Lower leg skin (tissue), 4 donors: Measurements from ENCODE around the gene TBC1D24. TPM values are rescaled to one million over a fixed set of nuclear protein-coding genes. Genes with fewer than 3 reads are reported as not detected.

Experiments used
- DNase-seq, 2 donors: peaks; one replicate each; pipeline ENCODE4 v3.0.0-alpha.2; 2019; ENCODE audit warnings: low spot score in 2 of 2
- H3K4me3 ChIP-seq: fragments of 200-600 bp; sonication (generic); 2 replicates; pipeline ENCODE4 v1.5.1; 2017; ENCODE audit warnings: mild to moderate bottlenecking, low read depth; ENCODE audit not compliant: poor library complexity, severe bottlenecking
- CTCF ChIP-seq, 3 donors: fragments of 450-650 bp; IDR thresholded peaks; one replicate each; pipeline ENCODE4 v1.5.1; 2016; ENCODE audit warnings: antibody characterized with exemption in 3 of 3, mild to moderate bottlenecking in 3 of 3, moderate library complexity in 2 of 3
- POLR2A ChIP-seq, 2 donors: fragments of 450-650 bp; IDR thresholded peaks; one replicate each; pipeline ENCODE4 v1.6.1; 2016 to 2017; ENCODE audit warnings: antibody characterized with exemption in 2 of 2, mild to moderate bottlenecking in 1 of 2, moderate library complexity in 1 of 2
- WGBS, 2 donors: methylation state at CpG; one replicate each; pipeline ENCODE4 v1.1.5; 2018; 5-methylcytosine and 5-hydroxymethylcytosine counted together
- intact Hi-C: fragments of 100-400 bp; cut with DNase I; formaldehyde crosslinking; loops from one replicate; pipeline ENCODE4 v1.15.0; 2023; ENCODE audit warnings: low total_unique reads
- total RNA-seq, 4 donors: library from RNA; depleted of rRNA; stranded (reverse); fragments of >200 nt; gene quantifications; one replicate each; pipeline ENCODE4 v1.1.0, GENCODE V29; 2016

TBC1D24 gene
- total RNA-seq: 10 to 100 TPM; 12.1 to 19.1 (median 15.3) TPM

DNA sequence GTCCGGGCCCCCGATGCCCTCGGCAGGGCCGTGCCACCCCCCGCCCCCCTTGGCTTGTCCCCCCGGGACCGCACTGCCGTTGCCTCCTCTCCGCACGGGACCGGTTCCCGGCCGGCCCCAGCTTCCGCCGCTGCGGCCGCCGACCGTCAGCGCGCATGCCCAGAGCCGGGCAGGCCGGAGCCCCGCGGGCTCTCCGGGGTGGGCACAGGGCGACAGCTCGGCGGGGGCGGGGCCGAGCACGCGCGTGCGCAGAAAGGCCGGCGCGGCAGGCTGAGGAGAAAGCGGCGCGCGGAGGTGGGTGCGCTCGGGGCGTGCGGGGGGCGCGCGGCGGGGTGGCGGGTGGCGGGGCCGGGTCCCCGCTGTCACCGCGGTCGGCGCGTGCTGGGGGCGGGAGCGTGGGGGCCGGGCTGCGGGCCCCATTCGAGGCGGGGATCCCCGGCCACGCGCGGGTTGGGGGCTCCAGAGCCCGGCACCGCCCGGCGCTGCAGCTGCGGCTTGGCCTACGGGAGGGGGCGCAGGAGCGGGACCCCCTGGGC lies at the start of gene TBC1D24:
Gene TBC1D24 (plus strand): TSS at position 251 of the 536 bp plus-strand sequence. CDS start 21,022 bp downstream, outside the sequence.
- DNase-seq: peak; percentile 71 to 95
- intact Hi-C loops: no loop called here
- TF ChIP-seq POLR2A (IDR thresholded peaks at IDR 0.05): no peak
- TF ChIP-seq CTCF (IDR thresholded peaks at IDR 0.05): no peak
- peak within 1 kb of the TSS; percentile 51 for H3K4me3 ChIP-seq
- 0 to 4% methylated on average over 3 to 5 of the region's 77 CpGs for WGBS, 2 donors

GRCh38 chr16:2425825-2426430 lies 49.0 kb upstream of the TBC1D24 start:
- no peak overlapping the region for H3K4me3 ChIP-seq
- intact Hi-C loops: no loop called here
- no peak for DNase-seq
- 90 to 95% methylated on average over 13 of the region's 13 CpGs for WGBS, 2 donors
- TF ChIP-seq CTCF (IDR thresholded peaks at IDR 0.05) (no peak), POLR2A (IDR thresholded peaks at IDR 0.05) (no peak)

DNA sequence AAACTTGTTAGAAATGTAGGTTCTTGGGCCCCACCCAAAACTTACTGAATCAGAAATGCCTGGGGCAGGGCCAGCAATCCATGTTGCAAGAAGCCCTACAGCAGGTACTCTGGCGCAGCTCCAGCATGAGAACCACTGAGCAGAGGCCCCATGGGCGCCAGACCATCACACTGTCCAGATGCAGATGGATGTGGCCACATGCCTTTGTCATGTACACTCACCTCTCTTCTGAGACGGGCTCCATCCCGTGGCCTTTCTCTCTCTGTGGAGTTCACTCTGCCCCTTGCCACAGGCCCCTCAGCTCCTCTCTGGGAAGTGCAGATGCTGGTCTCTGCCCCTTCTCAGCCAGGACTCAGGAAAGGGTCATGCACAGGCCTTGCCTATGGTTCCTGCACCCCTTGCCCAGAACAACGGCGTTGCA lies 48.0 kb upstream of the TBC1D24 start:
- no peak for TF ChIP-seq CTCF (IDR thresholded peaks at IDR 0.05)
- TF ChIP-seq POLR2A (IDR thresholded peaks at IDR 0.05): no peak
- 94 to 97% methylated on average over 6 of the region's 6 CpGs for WGBS, 2 donors
- no peak for DNase-seq
- H3K4me3 ChIP-seq: no peak overlapping the region
- intact Hi-C loops: no loop called here

- 81 to 83% methylated on average over 4 of the region's 4 CpGs for WGBS, 2 donors
- no peak for DNase-seq
- intact Hi-C loops: no loop called here
- TF ChIP-seq POLR2A (IDR thresholded peaks at IDR 0.05) (no peak), CTCF (IDR thresholded peaks at IDR 0.05) (no peak)
- no peak overlapping the region for H3K4me3 ChIP-seq
Measured at GRCh38 chr16:2427526-2427925, 47.4 kb upstream of the TBC1D24 start.

DNA sequence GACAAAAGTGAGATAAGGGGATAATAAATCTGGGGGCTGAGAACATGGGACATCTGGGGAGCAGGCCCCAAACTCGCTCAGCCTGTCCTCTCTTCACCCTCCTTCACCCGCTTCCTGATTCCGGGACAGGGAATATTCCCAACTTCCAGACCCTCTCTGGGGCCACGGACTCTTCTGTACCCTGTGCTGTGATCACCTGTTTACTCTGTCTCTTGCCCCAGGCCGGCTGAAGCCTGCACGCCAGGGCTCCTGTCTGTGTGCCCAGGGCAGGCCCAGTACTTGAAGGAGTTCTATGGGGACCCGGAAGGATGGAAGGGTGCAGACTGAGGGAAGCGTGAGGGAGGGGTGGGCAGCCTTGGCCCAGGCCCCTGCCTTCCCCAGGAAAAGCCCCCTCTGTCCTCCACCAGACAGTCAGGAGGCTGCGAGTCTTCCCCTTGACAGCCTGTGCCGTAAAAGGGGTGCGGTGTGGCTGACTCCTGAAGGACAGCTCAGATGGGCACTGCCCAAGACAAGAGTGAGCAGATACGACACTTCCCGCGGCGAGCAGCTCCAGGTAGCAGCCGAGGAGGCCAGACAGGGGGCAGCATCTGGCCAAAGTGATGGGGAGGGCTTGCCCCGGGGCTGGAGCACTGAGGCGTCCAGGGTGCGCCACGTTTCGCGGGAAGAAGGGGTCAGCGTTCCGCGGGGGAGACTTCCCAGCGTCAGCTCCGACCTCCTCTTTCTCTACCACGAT lies 46.7 kb upstream of the TBC1D24 start:
- intact Hi-C loops: no loop called here
- WGBS, 2 donors: 33 to 60% methylated on average over 15 to 27 of the region's 28 CpGs
- H3K4me3 ChIP-seq: peak overlapping the region; percentile 57
- DNase-seq: no peak
- TF ChIP-seq CTCF (IDR thresholded peaks at IDR 0.05) (no peak), POLR2A (IDR thresholded peaks at IDR 0.05) (no peak)
